B cell (primary cell): Measurements from ENCODE around the gene TRIM62.

Experiments
- EZH2 ChIP-seq: IDR thresholded peaks from 2 replicates; pipeline ENCODE4 v1.6.1; 2012; ENCODE audit warnings: borderline replicate concordance, low read depth, mild to moderate bottlenecking, moderate library complexity, low read length; ENCODE audit not compliant: insufficient read depth, poor library complexity, severe bottlenecking
- TF ChIP-seq, protein P1 (sequence below): fragments of 200-600 bp; IDR thresholded peaks from one replicate; pipeline ENCODE4 v1.8.0; 2022; ENCODE audit warnings: antibody characterized with exemption, mild to moderate bottlenecking

- TF ChIP-seq, protein P1, sequence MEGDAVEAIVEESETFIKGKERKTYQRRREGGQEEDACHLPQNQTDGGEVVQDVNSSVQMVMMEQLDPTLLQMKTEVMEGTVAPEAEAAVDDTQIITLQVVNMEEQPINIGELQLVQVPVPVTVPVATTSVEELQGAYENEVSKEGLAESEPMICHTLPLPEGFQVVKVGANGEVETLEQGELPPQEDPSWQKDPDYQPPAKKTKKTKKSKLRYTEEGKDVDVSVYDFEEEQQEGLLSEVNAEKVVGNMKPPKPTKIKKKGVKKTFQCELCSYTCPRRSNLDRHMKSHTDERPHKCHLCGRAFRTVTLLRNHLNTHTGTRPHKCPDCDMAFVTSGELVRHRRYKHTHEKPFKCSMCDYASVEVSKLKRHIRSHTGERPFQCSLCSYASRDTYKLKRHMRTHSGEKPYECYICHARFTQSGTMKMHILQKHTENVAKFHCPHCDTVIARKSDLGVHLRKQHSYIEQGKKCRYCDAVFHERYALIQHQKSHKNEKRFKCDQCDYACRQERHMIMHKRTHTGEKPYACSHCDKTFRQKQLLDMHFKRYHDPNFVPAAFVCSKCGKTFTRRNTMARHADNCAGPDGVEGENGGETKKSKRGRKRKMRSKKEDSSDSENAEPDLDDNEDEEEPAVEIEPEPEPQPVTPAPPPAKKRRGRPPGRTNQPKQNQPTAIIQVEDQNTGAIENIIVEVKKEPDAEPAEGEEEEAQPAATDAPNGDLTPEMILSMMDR: no peak
- no peak for TF ChIP-seq EZH2
Measured at GRCh38 chr1:33182401-33182841, 578 bp upstream of the TRIM62 start.
